C1 segment of cervical spinal cord (tissue), 14 donors: ENCODE results near the gene IER2.
A peak's percentile ranks its signal among the peaks of the same experiment; 100 is the strongest.
"Not testable (repeated sequence)": the region's sequence is repeated elsewhere in the genome, so short reads cannot be mapped to it uniquely, and the experiment has no call there.

ENCODE experiments used
- DNase-seq, 14 donors: peaks; one replicate each; lab custom pipeline; 2025; lab: John Stamatoyannopoulos, UW

Gene IER2

GRCh38 chr19:13138171-13138915, 11.9 kb upstream of the IER2 start:
- DNase-seq = no peak

DNA sequence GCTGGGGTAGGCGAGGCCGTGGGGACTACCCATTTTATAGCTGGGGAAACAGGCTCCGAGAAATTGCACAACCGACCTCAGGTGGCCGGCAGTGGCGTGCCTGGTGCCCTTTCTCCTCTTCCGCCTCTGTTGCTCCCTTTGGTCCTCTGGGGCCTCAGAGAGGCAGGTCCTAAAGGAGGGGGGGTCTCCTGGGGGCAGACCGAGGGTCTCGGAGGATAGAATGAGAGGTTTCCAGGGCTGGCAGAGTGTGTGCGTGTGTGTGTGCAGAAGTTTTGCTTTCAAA, 11.4 kb upstream of the IER2 start:
- DNase-seq = no peak

DNA sequence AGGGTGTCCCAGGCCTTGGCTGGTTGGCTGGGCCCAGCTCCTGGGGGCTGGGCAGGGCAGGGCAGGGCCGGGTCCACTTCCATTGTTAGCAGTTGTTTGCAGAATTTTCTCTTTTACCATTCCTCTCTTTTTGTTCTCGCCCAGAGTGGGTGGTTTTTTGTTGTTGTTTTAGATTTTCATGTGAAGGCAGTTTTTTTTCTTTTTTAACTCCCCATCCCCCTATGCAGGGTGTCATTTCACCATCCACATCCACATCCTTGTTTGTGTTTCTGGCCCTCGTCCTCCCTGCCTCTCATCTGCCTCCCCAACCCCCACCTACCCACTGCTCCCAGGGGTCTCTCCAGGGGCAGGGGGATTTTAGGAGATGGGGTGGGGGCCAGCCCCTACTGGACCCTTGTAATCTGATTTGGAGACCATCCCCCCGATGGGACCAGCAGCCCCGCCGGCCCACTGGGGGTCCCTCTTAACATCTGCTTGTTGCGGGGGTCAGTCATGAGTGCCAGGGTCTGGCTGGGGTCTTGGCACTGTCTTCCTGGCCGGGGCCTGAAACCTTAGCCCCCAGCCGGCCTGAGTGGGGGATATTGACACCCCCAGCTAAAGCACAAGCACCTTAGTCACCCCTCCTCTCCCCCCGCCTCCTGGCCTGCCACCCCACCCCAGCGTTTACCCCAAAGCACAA, 10.4 kb upstream of the IER2 start:
- DNase-seq = no peak

- DNase-seq = no peak
Measured at GRCh38 chr19:13146763-13147563, 3.2 kb upstream of the IER2 start.

DNA sequence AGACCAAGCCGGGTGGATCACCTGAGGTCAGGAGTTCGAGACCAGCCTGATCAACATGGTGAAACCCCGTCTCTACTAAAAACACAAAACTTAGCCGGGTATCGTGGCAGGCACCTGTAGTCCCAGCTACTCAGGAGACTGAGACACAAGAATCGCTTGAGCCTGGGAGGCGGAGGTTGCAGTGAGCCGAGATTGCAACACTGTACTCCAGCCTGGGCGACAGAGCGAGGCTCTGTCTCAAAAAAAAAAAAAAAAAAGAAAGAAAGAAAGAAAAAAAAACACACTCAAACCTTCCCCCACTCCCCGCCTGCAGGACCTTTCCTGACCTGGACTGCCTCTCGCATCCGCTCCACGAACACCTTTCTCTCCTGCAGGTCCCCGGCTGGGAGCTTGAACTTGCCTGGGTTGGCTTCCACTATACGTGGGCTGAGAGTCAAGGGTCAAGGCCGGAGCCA, 1.0 kb upstream of the IER2 start:
- not testable (repeated sequence) for DNase-seq

GRCh38 chr19:13149628-13150186, 504 bp upstream of the IER2 start:
- DNase-seq = peak in 1 of 14 donors; percentile 50

DNA sequence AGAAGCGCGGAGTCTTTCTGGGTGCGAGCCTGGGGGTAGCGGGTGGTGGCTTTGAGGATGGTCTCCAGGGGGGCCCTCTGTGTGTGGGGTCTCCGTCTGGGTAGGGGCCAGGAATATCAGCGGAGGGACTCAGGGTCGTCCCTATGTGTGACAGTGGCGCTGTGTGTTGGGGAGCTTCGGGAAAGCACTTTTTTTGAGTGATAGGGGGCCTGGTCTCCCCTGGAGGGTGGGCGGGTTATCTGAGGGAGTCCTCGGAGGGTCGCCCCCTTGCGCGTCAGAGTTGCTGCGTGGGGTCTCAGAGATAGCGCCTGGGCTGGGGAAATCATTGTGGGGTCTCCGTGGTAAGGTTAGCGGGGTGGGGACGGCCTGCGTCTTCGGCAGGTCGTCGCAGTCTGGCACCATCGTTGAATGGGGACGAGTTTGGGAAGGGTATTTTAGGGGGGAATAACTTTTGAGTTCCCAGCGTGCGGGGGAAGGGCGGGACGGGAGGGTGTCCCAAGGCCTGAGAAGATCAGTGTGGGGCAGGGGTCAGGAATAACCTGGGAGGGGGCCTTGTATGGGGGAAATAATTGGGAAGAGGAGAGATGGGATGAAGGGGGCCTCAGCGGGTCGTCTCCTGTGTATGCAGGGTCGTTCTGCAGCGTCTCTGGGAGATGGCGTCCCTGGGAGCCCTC, 857 bp downstream of the IER2 start:
- DNase-seq = peak in 4 of 14 donors; percentile 43 to 56 (median 44)

DNA sequence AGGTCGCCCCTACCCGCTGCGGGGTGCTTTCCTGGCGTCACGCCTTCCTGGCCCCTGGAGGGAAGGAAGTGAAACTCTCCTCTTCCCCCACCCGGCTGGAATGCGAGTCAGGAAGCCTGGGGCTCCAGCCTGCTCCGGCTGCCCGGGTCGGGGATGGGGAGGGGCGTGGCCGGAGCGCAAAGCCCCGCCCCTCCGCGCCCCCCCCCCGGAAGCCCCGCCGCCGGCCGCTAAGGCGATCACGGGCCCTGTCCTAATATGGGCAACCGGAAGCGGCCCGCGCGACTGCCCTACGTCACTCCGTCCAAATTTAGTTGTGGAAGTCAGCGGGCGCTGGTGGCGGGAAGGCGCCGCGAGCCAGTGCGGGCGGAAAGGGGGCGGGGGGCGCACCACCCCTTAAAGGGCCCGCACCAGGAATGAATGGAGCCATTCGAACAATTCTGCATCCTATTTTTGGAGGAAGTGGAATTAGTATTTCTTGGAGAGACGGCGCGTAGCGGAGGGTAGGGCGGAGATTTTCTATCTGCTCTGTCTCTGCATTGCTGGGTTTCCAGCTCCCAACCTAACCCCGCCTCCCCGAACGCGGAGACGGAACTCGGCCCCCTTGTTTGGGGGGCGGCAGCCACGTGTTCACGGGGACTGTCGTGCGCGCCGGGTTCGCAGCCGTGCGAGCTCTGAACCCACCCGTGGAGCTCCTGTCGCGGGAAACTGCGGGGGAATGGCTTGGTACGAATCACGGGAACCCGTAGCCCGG, 1.6 kb downstream of the IER2 start:
- peak; percentile 77 to 98 (median 94) for DNase-seq

DNA sequence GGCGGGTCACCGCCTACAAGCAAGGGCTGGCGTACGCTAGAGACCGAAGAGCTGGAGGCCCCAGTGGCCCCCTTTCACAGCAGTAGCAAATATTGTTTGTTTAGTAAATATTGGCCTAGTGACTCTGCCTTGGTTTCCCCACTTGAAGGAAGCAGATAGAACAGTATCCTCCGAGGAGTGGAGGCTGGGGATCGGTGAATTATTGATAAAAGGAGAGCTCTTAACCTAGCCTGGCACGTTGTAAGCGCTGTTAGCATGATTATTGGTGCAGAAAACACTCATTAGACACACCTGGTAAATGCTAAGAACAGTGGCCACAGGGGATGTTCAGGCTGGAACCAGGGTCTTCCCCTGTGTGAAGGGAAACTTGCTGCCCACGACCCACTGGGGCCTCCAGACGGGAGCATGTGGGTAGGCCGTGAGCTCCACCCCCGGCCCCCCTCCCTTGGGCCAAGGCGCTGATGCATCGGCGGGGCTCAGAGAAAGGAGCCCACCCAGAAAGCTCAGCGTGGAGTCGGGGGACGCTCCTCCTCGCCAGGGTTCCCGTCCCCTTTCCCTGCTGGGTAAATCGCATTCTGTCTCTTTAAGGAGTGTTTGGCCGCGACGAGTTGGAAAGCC, 2.3 kb downstream of the IER2 start:
- no peak for DNase-seq

GRCh38 chr19:13152974-13153568, 2.9 kb downstream of the IER2 start:
- peak; percentile 70 to 98 (median 94) for DNase-seq

DNA sequence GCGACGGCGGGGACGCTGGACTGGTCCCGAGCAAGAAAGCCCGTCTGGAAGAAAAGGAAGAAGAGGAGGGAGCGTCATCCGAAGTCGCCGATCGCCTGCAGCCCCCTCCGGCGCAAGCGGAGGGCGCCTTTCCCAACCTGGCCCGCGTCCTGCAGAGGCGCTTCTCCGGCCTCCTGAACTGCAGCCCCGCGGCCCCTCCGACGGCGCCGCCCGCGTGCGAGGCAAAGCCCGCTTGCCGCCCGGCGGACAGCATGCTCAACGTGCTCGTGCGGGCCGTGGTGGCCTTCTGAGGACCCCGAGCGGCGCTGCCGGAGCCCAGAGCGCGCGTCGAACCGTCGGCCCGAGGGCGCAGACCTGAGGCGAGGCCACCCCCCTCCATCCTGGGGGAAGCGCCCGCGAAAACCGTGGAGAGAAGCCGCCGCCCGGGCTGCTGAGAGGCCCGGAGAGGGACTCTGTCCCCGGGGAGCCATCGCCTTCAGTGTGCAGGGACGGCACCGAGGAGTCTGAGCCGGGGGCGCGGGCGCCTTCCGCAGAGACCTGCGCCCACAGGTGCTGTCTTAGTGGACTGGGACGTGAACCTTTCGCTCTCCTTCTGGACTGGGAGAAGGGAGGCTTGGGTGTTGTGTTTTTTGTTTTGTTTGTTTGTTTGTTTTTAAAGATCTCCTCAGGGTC, 3.5 kb downstream of the IER2 start:
- DNase-seq = peak in 1 of 14 donors; percentile 27

DNA sequence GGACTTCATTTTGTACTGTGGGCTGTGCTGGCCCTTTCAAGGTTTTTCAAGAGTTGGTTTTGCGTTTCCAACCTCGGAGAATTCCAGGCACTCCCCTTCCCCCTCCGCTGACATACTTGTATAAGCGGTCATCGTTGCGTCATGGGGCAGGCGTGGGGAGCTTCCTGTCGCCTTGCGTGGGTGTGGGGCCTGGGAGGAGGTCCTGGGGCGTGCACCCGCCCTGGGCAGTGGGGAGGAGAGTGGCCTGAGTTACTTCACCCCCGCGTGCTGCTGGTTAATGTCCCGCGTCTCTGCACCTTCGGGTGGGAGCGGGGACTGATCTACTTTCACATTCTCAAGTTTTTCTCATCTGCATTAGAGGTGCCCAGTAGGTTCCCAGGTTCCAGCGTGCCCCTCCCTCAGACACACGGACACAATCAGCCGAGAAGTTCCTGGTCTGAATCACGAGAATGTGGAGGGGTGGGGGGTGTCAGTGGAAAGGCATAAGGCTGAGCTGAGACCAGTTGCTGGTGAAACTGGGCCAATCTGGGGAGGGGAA, 4.1 kb downstream of the IER2 start:
- peak in 9 of 14 donors; percentile 4 to 69 (median 36) for DNase-seq

- peak in 4 of 14 donors; percentile 23 to 54 (median 31) for DNase-seq
Measured at GRCh38 chr19:13154911-13155471, 4.8 kb downstream of the IER2 start.

GRCh38 chr19:13155472-13156359, 5.5 kb downstream of the IER2 start:
- peak in 5 of 14 donors; percentile 27 to 61 (median 33) for DNase-seq

- DNase-seq = no peak
Measured at GRCh38 chr19:13159713-13160112, 9.5 kb downstream of the IER2 start.

GRCh38 chr19:13160557-13160956, 10.3 kb downstream of the IER2 start:
- no peak for DNase-seq
